Panc1 (cell line): ENCODE results near the gene P2RY12.

ENCODE experiments used
- POLR2AphosphoS5 ChIP-seq: IDR thresholded peaks from 2 replicates; pipeline ENCODE4 v1.6.1; 2012; ENCODE audit warnings: mild to moderate bottlenecking, low read depth, low read length, moderate library complexity
- SIN3A ChIP-seq: IDR thresholded peaks from 2 replicates; pipeline ENCODE4 v1.6.1; 2012; ENCODE audit warnings: low read depth, mild to moderate bottlenecking, low read length, moderate library complexity, borderline replicate concordance; ENCODE audit not compliant: insufficient read depth
- TF ChIP-seq, protein P1 (sequence below): fragments of 450-650 bp; IDR thresholded peaks from 2 replicates; pipeline ENCODE4 v1.5.1; 2017; ENCODE audit warnings: mild to moderate bottlenecking

DNA sequence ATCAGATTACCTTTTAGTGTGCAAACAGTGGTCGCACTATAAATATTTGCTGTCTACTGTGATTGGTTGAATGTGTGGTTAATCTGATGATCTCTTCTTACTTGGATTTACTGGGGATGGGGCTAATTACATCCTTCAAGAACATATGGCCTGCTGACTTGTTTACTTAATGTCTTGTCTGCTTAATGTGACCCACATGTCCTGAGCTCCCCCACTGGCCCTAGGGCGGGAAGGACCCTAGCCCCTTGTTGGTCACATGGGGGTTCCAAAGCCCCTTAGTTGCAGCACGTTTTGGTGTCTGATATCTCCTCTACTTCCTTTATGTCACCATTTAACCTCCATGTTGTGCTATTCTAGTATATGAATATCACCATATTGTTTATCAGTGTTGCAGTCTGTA, 17.8 kb upstream of the P2RY12 start:
- TF ChIP-seq, protein P1, sequence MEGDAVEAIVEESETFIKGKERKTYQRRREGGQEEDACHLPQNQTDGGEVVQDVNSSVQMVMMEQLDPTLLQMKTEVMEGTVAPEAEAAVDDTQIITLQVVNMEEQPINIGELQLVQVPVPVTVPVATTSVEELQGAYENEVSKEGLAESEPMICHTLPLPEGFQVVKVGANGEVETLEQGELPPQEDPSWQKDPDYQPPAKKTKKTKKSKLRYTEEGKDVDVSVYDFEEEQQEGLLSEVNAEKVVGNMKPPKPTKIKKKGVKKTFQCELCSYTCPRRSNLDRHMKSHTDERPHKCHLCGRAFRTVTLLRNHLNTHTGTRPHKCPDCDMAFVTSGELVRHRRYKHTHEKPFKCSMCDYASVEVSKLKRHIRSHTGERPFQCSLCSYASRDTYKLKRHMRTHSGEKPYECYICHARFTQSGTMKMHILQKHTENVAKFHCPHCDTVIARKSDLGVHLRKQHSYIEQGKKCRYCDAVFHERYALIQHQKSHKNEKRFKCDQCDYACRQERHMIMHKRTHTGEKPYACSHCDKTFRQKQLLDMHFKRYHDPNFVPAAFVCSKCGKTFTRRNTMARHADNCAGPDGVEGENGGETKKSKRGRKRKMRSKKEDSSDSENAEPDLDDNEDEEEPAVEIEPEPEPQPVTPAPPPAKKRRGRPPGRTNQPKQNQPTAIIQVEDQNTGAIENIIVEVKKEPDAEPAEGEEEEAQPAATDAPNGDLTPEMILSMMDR = no peak
- no peak for TF ChIP-seq POLR2AphosphoS5
- no peak for TF ChIP-seq SIN3A
